ENCODE data around the gene ADGRD1. TPM values are rescaled to one million over a fixed set of nuclear protein-coding genes. Genes with fewer than 3 reads are reported as not detected.

Gene ADGRD1
- total RNA-seq, 8 experiments from 2014 or later: 0.67 to 25.2 (median 2.9) TPM

- Histone ChIP-seq H3K4me3 (no peak overlapping the region), H3K27ac (peak overlapping the region in 1 of 2 donors; percentile 53), H3K4me1 (replicated peaks in 1 of 2) (peaks cover 37 to 38% of the 10 kb centered on the region in 2 donors)
- peak in 4 of 8 experiments; percentile 35 to 57 (median 49) for ATAC-seq (replicated peaks in 6 of 8)
- in situ Hi-C loops (cut with MboI; ENCODE audit: low pct_unique_long_range_greater_than_20kb in 2 of 9, low sequenced_read_pairs in 9 of 9, unreplicated experiment in 9 of 9): no loop called here
- WGBS, 10 experiments: 60 to 86% (median 72%) methylated on average over 3 to 14 of the region's 28 CpGs; no CpG with 5 or more reads in 3 of the 10 experiments
Measured at GRCh38 chr12:131018019-131018620, 64.4 kb downstream of the ADGRD1 start.

- in situ Hi-C loops (cut with MboI; ENCODE audit: low pct_unique_long_range_greater_than_20kb in 2 of 9, low sequenced_read_pairs in 9 of 9, unreplicated experiment in 9 of 9): no loop called here
- Histone ChIP-seq H3K4me1 (replicated peaks in 1 of 2) (peaks cover 37 to 39% of the 10 kb centered on the region in 2 donors), H3K27ac (peak overlapping the region in 1 of 2 donors; percentile 44), H3K4me3 (no peak overlapping the region)
- no peak for ATAC-seq (replicated peaks in 6 of 8)
- WGBS, 10 experiments: 60 to 100% (median 79%) methylated on average over 1 to 8 of the region's 16 CpGs; no CpG with 5 or more reads in 3 of the 10 experiments
Measured at GRCh38 chr12:131018808-131019397, 65.2 kb downstream of the ADGRD1 start.

GRCh38 chr12:131020326-131021153 lies 66.8 kb downstream of the ADGRD1 start:
- in situ Hi-C loops (cut with MboI; ENCODE audit: low pct_unique_long_range_greater_than_20kb in 2 of 9, low sequenced_read_pairs in 9 of 9, unreplicated experiment in 9 of 9): no loop called here
- 43 to 93% (median 80%) methylated on average over 1 to 7 of the region's 13 CpGs; no CpG with 5 or more reads in 5 of the 10 experiments for WGBS, 10 experiments
- H3K4me3 ChIP-seq: no peak overlapping the region
- peaks cover 47 to 55% of the 10 kb centered on the region in 2 donors for H3K4me1 ChIP-seq (replicated peaks in 1 of 2)
- no peak overlapping the region for H3K27ac ChIP-seq
- ATAC-seq (replicated peaks in 6 of 8): no peak

GRCh38 chr12:131021154-131021541 lies 67.4 kb downstream of the ADGRD1 start:
- in situ Hi-C loops (cut with MboI; ENCODE audit: low pct_unique_long_range_greater_than_20kb in 2 of 9, low sequenced_read_pairs in 9 of 9, unreplicated experiment in 9 of 9): no loop called here
- ATAC-seq (replicated peaks in 6 of 8): peak in 5 of 8 experiments; percentile 42 to 66 (median 57)
- Histone ChIP-seq H3K4me3 (no peak overlapping the region), H3K4me1 (replicated peaks in 1 of 2) (peaks cover 45 to 56% of the 10 kb centered on the region in 2 donors), H3K27ac (no peak overlapping the region)
- WGBS, 10 experiments: 27 to 100% (median 68%) methylated on average over 1 to 19 of the region's 20 CpGs

GRCh38 chr12:131024026-131024425 lies 70.3 kb downstream of the ADGRD1 start:
- Histone ChIP-seq H3K27ac (no peak overlapping the region), H3K4me3 (no peak overlapping the region), H3K4me1 (replicated peaks in 1 of 2) (peaks cover 46 to 60% of the 10 kb centered on the region in 2 donors)
- ATAC-seq (replicated peaks in 6 of 8): no peak
- in situ Hi-C loops (cut with MboI; ENCODE audit: low pct_unique_long_range_greater_than_20kb in 2 of 9, low sequenced_read_pairs in 9 of 9, unreplicated experiment in 9 of 9): no loop called here
- WGBS, 10 experiments: 40 to 92% (median 78%) methylated on average over 1 to 7 of the region's 11 CpGs; no CpG with 5 or more reads in 5 of the 10 experiments

- peak in 2 of 8 experiments; percentile 4 to 35 for ATAC-seq (replicated peaks in 6 of 8)
- WGBS, 10 experiments: 45 to 90% (median 81%) methylated on average over 1 to 8 of the region's 11 CpGs; no CpG with 5 or more reads in 3 of the 10 experiments
- Histone ChIP-seq H3K27ac (no peak overlapping the region), H3K4me3 (no peak overlapping the region), H3K4me1 (replicated peaks in 1 of 2) (peaks cover 43 to 60% of the 10 kb centered on the region in 2 donors)
- in situ Hi-C loops (cut with MboI; ENCODE audit: low pct_unique_long_range_greater_than_20kb in 2 of 9, low sequenced_read_pairs in 9 of 9, unreplicated experiment in 9 of 9): no loop called here
Measured at GRCh38 chr12:131024721-131025120, 71.0 kb downstream of the ADGRD1 start.

- in situ Hi-C loops (cut with MboI; ENCODE audit: low pct_unique_long_range_greater_than_20kb in 2 of 9, low sequenced_read_pairs in 9 of 9, unreplicated experiment in 9 of 9): no loop called here
- H3K4me3 ChIP-seq: no peak overlapping the region
- peak in 1 of 8 experiments; percentile 9 for ATAC-seq (replicated peaks in 6 of 8)
- 63 to 100% (median 75%) methylated on average over 1 to 9 of the region's 11 CpGs; no CpG with 5 or more reads in 2 of the 10 experiments for WGBS, 10 experiments
- no peak overlapping the region for H3K27ac ChIP-seq
- H3K4me1 ChIP-seq (replicated peaks in 1 of 2): peaks cover 45 to 61% of the 10 kb centered on the region in 2 donors
Measured at GRCh38 chr12:131025234-131025633, 71.5 kb downstream of the ADGRD1 start.

GRCh38 chr12:131025939-131026702 lies 72.4 kb downstream of the ADGRD1 start:
- in situ Hi-C loops (cut with MboI; ENCODE audit: low pct_unique_long_range_greater_than_20kb in 2 of 9, low sequenced_read_pairs in 9 of 9, unreplicated experiment in 9 of 9): no loop called here
- Histone ChIP-seq H3K4me3 (no peak overlapping the region), H3K27ac (peak overlapping the region in 1 of 2 donors; percentile 10), H3K4me1 (replicated peaks in 1 of 2) (peaks cover 50 to 66% of the 10 kb centered on the region in 2 donors)
- 71 to 87% (median 84%) methylated on average over 3 to 10 of the region's 23 CpGs; no CpG with 5 or more reads in 6 of the 10 experiments for WGBS, 10 experiments
- no peak for ATAC-seq (replicated peaks in 6 of 8)

- H3K4me1 ChIP-seq (replicated peaks in 1 of 2): peaks cover 54 to 67% of the 10 kb centered on the region in 2 donors
- no peak overlapping the region for H3K4me3 ChIP-seq
- in situ Hi-C loops (cut with MboI; ENCODE audit: low pct_unique_long_range_greater_than_20kb in 2 of 9, low sequenced_read_pairs in 9 of 9, unreplicated experiment in 9 of 9): no loop called here
- 54 to 90% (median 81%) methylated on average over 2 to 7 of the region's 11 CpGs; no CpG with 5 or more reads in 5 of the 10 experiments for WGBS, 10 experiments
- peak in 1 of 8 experiments; percentile 12 for ATAC-seq (replicated peaks in 6 of 8)
- peak overlapping the region in 1 of 2 donors; percentile 10 for H3K27ac ChIP-seq
Measured at GRCh38 chr12:131026754-131027153, 73.0 kb downstream of the ADGRD1 start.

- no peak overlapping the region for H3K27ac ChIP-seq
- peak in 2 of 8 experiments; percentile 8 to 32 for ATAC-seq (replicated peaks in 6 of 8)
- in situ Hi-C loops (cut with MboI; ENCODE audit: low pct_unique_long_range_greater_than_20kb in 2 of 9, low sequenced_read_pairs in 9 of 9, unreplicated experiment in 9 of 9): no loop called here
- 56 to 77% (median 75%) methylated on average over 1 to 7 of the region's 9 CpGs; no CpG with 5 or more reads in 3 of the 10 experiments for WGBS, 10 experiments
- peaks cover 59 to 69% of the 10 kb centered on the region in 2 donors for H3K4me1 ChIP-seq (replicated peaks in 1 of 2)
- H3K4me3 ChIP-seq: no peak overlapping the region
Measured at GRCh38 chr12:131027264-131027663, 73.6 kb downstream of the ADGRD1 start.

GRCh38 chr12:131027876-131028586 lies 74.3 kb downstream of the ADGRD1 start:
- H3K4me3 ChIP-seq: no peak overlapping the region
- no peak overlapping the region for H3K27ac ChIP-seq
- in situ Hi-C loops (cut with MboI; ENCODE audit: low pct_unique_long_range_greater_than_20kb in 2 of 9, low sequenced_read_pairs in 9 of 9, unreplicated experiment in 9 of 9): no loop called here
- WGBS, 10 experiments: 55 to 100% (median 91%) methylated on average over 2 to 19 of the region's 20 CpGs
- H3K4me1 ChIP-seq (replicated peaks in 1 of 2): peaks cover 61 to 64% of the 10 kb centered on the region in 2 donors
- no peak for ATAC-seq (replicated peaks in 6 of 8)
